Measurements from ENCODE around the gene IPO8.
"Not testable (repeated sequence)": the region's sequence is repeated elsewhere in the genome, so short reads cannot be mapped to it uniquely, and the experiment has no call there.

Gene IPO8

GRCh38 chr12:30602678-30603077 is 93.0 kb downstream of the IPO8 start:
- no peak for DNase-seq

GRCh38 chr12:30599608-30600007 is 96.1 kb downstream of the IPO8 start:
- DNase-seq: peak; percentile 54

GRCh38 chr12:30598889-30599288 is 96.8 kb downstream of the IPO8 start:
- DNase-seq: no peak

GRCh38 chr12:30595742-30596141 is 99.9 kb downstream of the IPO8 start:
- DNase-seq: no peak

GRCh38 chr12:30594509-30594908 is 101.2 kb downstream of the IPO8 start:
- DNase-seq: no peak

GRCh38 chr12:30588572-30588971 is 107.1 kb downstream of the IPO8 start:
- DNase-seq: not testable (repeated sequence)

- DNase-seq: no peak
Measured at GRCh38 chr12:30587782-30588181, 107.9 kb downstream of the IPO8 start.

GRCh38 chr12:30585877-30586276 is 109.8 kb downstream of the IPO8 start:
- DNase-seq: no peak

GRCh38 chr12:30582943-30583342 is 112.7 kb downstream of the IPO8 start:
- DNase-seq: no peak

- DNase-seq: no peak
Measured at GRCh38 chr12:30580344-30580743, 115.3 kb downstream of the IPO8 start.

Measured in NCI-H510A (cell line).